Stomach (tissue), 9 donors: ENCODE data around the gene MRPL34. TPM values are rescaled to one million over a fixed set of nuclear protein-coding genes. Genes with fewer than 3 reads are reported as not detected.

Experiments used
- DNase-seq, 2 donors: peaks; one replicate each; pipeline versions ENCODE4 v3.0.0 to v3.0.0-alpha.2; 2013 to 2019
- H3K27ac ChIP-seq, 5 donors: fragments of 200-600 bp in 4 of 5; sonication (generic) in 4 of 5; one replicate each; pipeline ENCODE4 v1.5.1; 2013 to 2019; ENCODE audit warnings: mild to moderate bottlenecking in 1 of 5, moderate library complexity in 1 of 5
- H3K27me3 ChIP-seq, 3 donors: fragments of 200-600 bp; sonication (generic); one replicate each; pipeline ENCODE4 v1.5.1; 2017 to 2019; ENCODE audit warnings: mixed run types in 1 of 3
- H3K36me3 ChIP-seq, 4 donors: fragments of 200-600 bp; sonication (generic); 1 replicate in 3 of 4; 2 replicates in 1 of 4; pipeline ENCODE4 v1.5.1; 2016 to 2019
- H3K4me1 ChIP-seq, 4 donors: fragments of 200-600 bp; sonication (generic); one replicate each; pipeline ENCODE4 v1.5.1; 2016 to 2019
- H3K4me3 ChIP-seq, 4 donors: fragments of 200-600 bp; sonication (generic) in 3 of 4; one replicate each; pipeline ENCODE4 v1.5.1; 2016 to 2019; ENCODE audit warnings: mild to moderate bottlenecking in 1 of 4
- H3K9me3 ChIP-seq, 4 donors: fragments of 200-600 bp; sonication (generic); one replicate each; pipeline ENCODE4 v1.5.1; 2016 to 2019
- EP300 ChIP-seq: sonication (generic); formaldehyde crosslinking; IDR thresholded peaks from one replicate; pipeline ENCODE4 v1.6.1; 2017; ENCODE audit warnings: antibody characterized with exemption
- POLR2A ChIP-seq, 4 donors: fragments of 450-650 bp; IDR thresholded peaks; one replicate each; pipeline ENCODE4 v1.6.1; 2016; ENCODE audit warnings: antibody characterized with exemption in 4 of 4, control low read depth in 2 of 4, mild to moderate bottlenecking in 1 of 4, moderate library complexity in 1 of 4
- POLR2AphosphoS5 ChIP-seq, 3 donors: sonication (generic); formaldehyde crosslinking; IDR thresholded peaks; one replicate each; pipeline ENCODE4 v1.6.1; 2016; ENCODE audit warnings: antibody characterized with exemption in 3 of 3
- WGBS, 5 donors: extraction: QIAGEN DNeasy Blood & Tissue Kit in 3 of 5; methylation state at CpG; one replicate each; pipeline versions ENCODE4 v1.1.5 to v1.1.7; 2013 to 2018; 5-methylcytosine and 5-hydroxymethylcytosine counted together
- intact Hi-C: fragments of 100-400 bp; cut with DNase I; formaldehyde crosslinking; loops from one replicate; pipeline ENCODE4 v1.15.1; 2023; ENCODE audit warnings: low total_unique reads
- polyA plus RNA-seq, 3 donors: library from polyadenylated mRNA; stranded (reverse); fragments of 200-250 nt; gene quantifications; one replicate each; pipeline ENCODE4 v1.2.3, GENCODE V29; 2013
- total RNA-seq, 5 donors: library from RNA; depleted of rRNA; stranded (reverse); fragments of >200 nt; gene quantifications; one replicate each; pipeline versions ENCODE4 v1.1.0 to v1.2.3, GENCODE V29; 2014 to 2016
- TF ChIP-seq, protein P1 (sequence below), 7 experiments: fragments of 450-650 bp in 4 of 7; fragments of 200-600 bp in 3 of 7; sonication (generic) in 3 of 7; IDR thresholded peaks; one replicate each; pipeline ENCODE4 v1.5.1; 2016 to 2019; ENCODE audit warnings: antibody characterized with exemption in 7 of 7, control low read depth in 2 of 7, mild to moderate bottlenecking in 1 of 7
- donor health status: healthy with polysubstance abuse.
- donor health status: Bipolar disorder and iron deficiency.
- donor health status: healthy.

MRPL34 gene
- total and polyA plus RNA-seq, 8 donors = 6.6 to 200 (median 155) TPM

- Histone ChIP-seq H3K4me3 (no peak overlapping the region), H3K27me3 (peaks cover 0 to 51% (median 0%) of the 10 kb centered on the region in 3 donors), H3K4me1 (peaks cover 0 to 29% (median 16%) of the 10 kb centered on the region in 4 donors), H3K9me3 (no peaks in the 10 kb centered on the region), H3K36me3 (no peaks in the 10 kb centered on the region), H3K27ac (peak overlapping the region in 4 of 5 donors; percentile 52 to 77 (median 62))
- intact Hi-C loops = loop anchor here (5.0 kb wide), 1 partner anchor 39 kb away; no protein-coding TSS in a partner anchor
- no peak for DNase-seq
- TF ChIP-seq EP300 (no peak), POLR2AphosphoS5 (IDR thresholded peaks at IDR 0.05) (no peak), POLR2A (IDR thresholded peaks at IDR 0.05) (no peak)
- TF ChIP-seq, protein P1, sequence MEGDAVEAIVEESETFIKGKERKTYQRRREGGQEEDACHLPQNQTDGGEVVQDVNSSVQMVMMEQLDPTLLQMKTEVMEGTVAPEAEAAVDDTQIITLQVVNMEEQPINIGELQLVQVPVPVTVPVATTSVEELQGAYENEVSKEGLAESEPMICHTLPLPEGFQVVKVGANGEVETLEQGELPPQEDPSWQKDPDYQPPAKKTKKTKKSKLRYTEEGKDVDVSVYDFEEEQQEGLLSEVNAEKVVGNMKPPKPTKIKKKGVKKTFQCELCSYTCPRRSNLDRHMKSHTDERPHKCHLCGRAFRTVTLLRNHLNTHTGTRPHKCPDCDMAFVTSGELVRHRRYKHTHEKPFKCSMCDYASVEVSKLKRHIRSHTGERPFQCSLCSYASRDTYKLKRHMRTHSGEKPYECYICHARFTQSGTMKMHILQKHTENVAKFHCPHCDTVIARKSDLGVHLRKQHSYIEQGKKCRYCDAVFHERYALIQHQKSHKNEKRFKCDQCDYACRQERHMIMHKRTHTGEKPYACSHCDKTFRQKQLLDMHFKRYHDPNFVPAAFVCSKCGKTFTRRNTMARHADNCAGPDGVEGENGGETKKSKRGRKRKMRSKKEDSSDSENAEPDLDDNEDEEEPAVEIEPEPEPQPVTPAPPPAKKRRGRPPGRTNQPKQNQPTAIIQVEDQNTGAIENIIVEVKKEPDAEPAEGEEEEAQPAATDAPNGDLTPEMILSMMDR (IDR thresholded peaks at IDR 0.05) = no peak
- WGBS, 5 donors = 60 to 75% (median 74%) methylated on average over 2 of the region's 2 CpGs
Measured at GRCh38 chr19:17347877-17348276, 42.2 kb downstream of the MRPL34 start.

- no peaks in the 10 kb centered on the region for H3K9me3 ChIP-seq
- TF ChIP-seq POLR2A (IDR thresholded peaks at IDR 0.05) = no peak
- peak in 2 of 3 donors; percentile 30 to 59 for TF ChIP-seq POLR2AphosphoS5 (IDR thresholded peaks at IDR 0.05)
- peaks cover 0 to 56% (median 0%) of the 10 kb centered on the region in 3 donors for H3K27me3 ChIP-seq
- H3K27ac ChIP-seq = peak overlapping the region in 4 of 5 donors; percentile 52 to 77 (median 62)
- H3K4me3 ChIP-seq = no peak overlapping the region
- WGBS, 5 donors = 4 to 12% (median 9%) methylated on average over 9 to 12 of the region's 12 CpGs
- intact Hi-C loops = loop anchor here (5.0 kb wide), 1 partner anchor 39 kb away; no protein-coding TSS in a partner anchor
- peak in 1 of 2 donors; percentile 82 for DNase-seq
- H3K4me1 ChIP-seq = peaks cover 0 to 29% (median 18%) of the 10 kb centered on the region in 4 donors
- H3K36me3 ChIP-seq = no peaks in the 10 kb centered on the region
Measured at GRCh38 chr19:17348700-17349099, 43.0 kb downstream of the MRPL34 start.

DNA sequence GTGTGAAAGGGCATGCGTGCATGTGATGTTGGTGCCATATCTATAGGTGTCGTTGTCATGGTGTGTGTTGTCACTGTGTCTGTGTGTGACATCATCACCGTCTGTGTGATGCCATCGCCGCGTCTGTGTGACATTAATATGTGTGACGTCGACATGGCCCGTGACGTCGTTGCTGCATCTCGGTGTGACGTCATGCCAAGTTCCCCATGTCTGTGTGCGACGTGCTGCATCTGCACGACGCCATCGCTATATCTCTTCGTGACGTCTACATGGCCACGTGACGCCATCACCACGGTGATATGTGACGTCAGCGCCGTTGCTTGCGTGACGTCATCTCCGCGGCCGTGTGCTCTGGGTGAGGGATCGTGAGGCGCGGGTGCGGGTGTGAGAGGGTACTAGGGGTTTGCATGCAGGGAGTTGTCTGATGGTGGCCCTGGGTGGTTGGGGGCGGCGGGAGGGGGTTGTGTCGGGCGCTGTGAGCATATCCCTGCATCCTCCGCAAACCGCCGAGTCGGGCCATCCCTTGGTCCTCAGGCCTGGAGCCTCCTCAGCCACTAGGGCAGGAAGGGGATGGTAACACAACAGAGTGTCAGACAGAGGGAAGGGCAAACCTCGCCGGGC lies 46.3 kb downstream of the MRPL34 start:
- WGBS, 5 donors = 88 to 91% (median 89%) methylated on average over 45 of the region's 45 CpGs
- no peaks in the 10 kb centered on the region for H3K36me3 ChIP-seq
- no peak for TF ChIP-seq POLR2AphosphoS5 (IDR thresholded peaks at IDR 0.05)
- TF ChIP-seq EP300 = no peak
- no peak for TF ChIP-seq POLR2A (IDR thresholded peaks at IDR 0.05)
- TF ChIP-seq, protein P1 (IDR thresholded peaks at IDR 0.05) = no peak
- H3K4me1 ChIP-seq = peaks cover 0 to 19% (median 9%) of the 10 kb centered on the region in 4 donors
- no peak overlapping the region for H3K4me3 ChIP-seq
- no peaks in the 10 kb centered on the region for H3K9me3 ChIP-seq
- no peak for DNase-seq
- H3K27me3 ChIP-seq = peaks cover 0 to 56% (median 0%) of the 10 kb centered on the region in 3 donors
- intact Hi-C loops = no loop called here
- peak overlapping the region in 1 of 5 donors; percentile 14 for H3K27ac ChIP-seq

- H3K27ac ChIP-seq = peak overlapping the region in 1 of 5 donors; percentile 14
- H3K36me3 ChIP-seq = no peaks in the 10 kb centered on the region
- H3K27me3 ChIP-seq = peaks cover 0 to 53% (median 0%) of the 10 kb centered on the region in 3 donors
- TF ChIP-seq POLR2AphosphoS5 (IDR thresholded peaks at IDR 0.05) (no peak), EP300 (no peak), POLR2A (IDR thresholded peaks at IDR 0.05) (no peak)
- TF ChIP-seq, protein P1 (IDR thresholded peaks at IDR 0.05) = no peak
- intact Hi-C loops = no loop called here
- no peak overlapping the region for H3K4me3 ChIP-seq
- no peaks in the 10 kb centered on the region for H3K9me3 ChIP-seq
- 41 to 47% (median 43%) methylated on average over 14 of the region's 14 CpGs for WGBS, 5 donors
- peaks cover 0 to 13% (median 8%) of the 10 kb centered on the region in 4 donors for H3K4me1 ChIP-seq
- DNase-seq = peak in 1 of 2 donors; percentile 49
Measured at GRCh38 chr19:17352608-17353280, 47.1 kb downstream of the MRPL34 start.
